ENCODE results near the gene MRPS31. TPM values are rescaled to one million over a fixed set of nuclear protein-coding genes. Genes with fewer than 3 reads are reported as not detected.
A peak's percentile ranks its signal among the peaks of the same experiment; 100 is the strongest.
"Not testable (repeated sequence)": the region's sequence is repeated elsewhere in the genome, so short reads cannot be mapped to it uniquely, and the experiment has no call there.

The MRPS31 gene
- total RNA-seq, 1 donor from 2014 or later, result 11.3 TPM

GRCh38 chr13:40794414-40795368, 23.7 kb upstream of the MRPS31 start:
- no peak for FAIRE-seq
- Histone ChIP-seq H3K4me3 (ENCODE audit: low read depth, low read length) (no peak overlapping the region), H3K27me3 (ENCODE audit: control insufficient read depth, insufficient read depth, low read length) (no peaks in the 10 kb centered on the region), H3K36me3 (ENCODE audit: control insufficient read depth, insufficient read depth, low read length) (peaks cover 2% of the 10 kb centered on the region)
- TF ChIP-seq CTCF (IDR thresholded peaks at IDR 0.05; ENCODE audit: insufficient read depth, low read length, severe bottlenecking), result no peak
- DNase-seq (ENCODE audit: low read depth), result no peak

- no peak for TF ChIP-seq CTCF (IDR thresholded peaks at IDR 0.05; ENCODE audit: insufficient read depth, low read length, severe bottlenecking)
- H3K36me3 ChIP-seq (ENCODE audit: control insufficient read depth, insufficient read depth, low read length), result peaks cover 2% of the 10 kb centered on the region
- H3K27me3 ChIP-seq (ENCODE audit: control insufficient read depth, insufficient read depth, low read length), result no peaks in the 10 kb centered on the region
- H3K4me3 ChIP-seq (ENCODE audit: low read depth, low read length), result no peak overlapping the region
- DNase-seq (ENCODE audit: low read depth) (no peak), FAIRE-seq (no peak)
Observed at GRCh38 chr13:40793339-40793738, 22.3 kb upstream of the MRPS31 start.

GRCh38 chr13:40792284-40793051, 21.5 kb upstream of the MRPS31 start:
- no peak for FAIRE-seq
- Histone ChIP-seq H3K36me3 (ENCODE audit: control insufficient read depth, insufficient read depth, low read length) (peaks cover 2% of the 10 kb centered on the region), H3K27me3 (ENCODE audit: control insufficient read depth, insufficient read depth, low read length) (no peaks in the 10 kb centered on the region), H3K4me3 (ENCODE audit: low read depth, low read length) (no peak overlapping the region)
- no peak for TF ChIP-seq CTCF (IDR thresholded peaks at IDR 0.05; ENCODE audit: insufficient read depth, low read length, severe bottlenecking)
- no peak for DNase-seq (ENCODE audit: low read depth)

- no peak for DNase-seq (ENCODE audit: low read depth)
- FAIRE-seq, result no peak
- no peaks in the 10 kb centered on the region for H3K27me3 ChIP-seq (ENCODE audit: control insufficient read depth, insufficient read depth, low read length)
- H3K36me3 ChIP-seq (ENCODE audit: control insufficient read depth, insufficient read depth, low read length), result peaks cover 2% of the 10 kb centered on the region
- H3K4me3 ChIP-seq (ENCODE audit: low read depth, low read length), result peak overlapping the region; percentile 73
- no peak for TF ChIP-seq CTCF (IDR thresholded peaks at IDR 0.05; ENCODE audit: insufficient read depth, low read length, severe bottlenecking)
Observed at GRCh38 chr13:40790154-40790616, 19.2 kb upstream of the MRPS31 start.

- DNase-seq (ENCODE audit: low read depth), result peak; percentile 54
- Histone ChIP-seq H3K4me3 (ENCODE audit: low read depth, low read length) (peak within 1 kb of the TSS; percentile 73), H3K27me3 (ENCODE audit: control insufficient read depth, insufficient read depth, low read length) (no peaks in the 10 kb centered on the region), H3K36me3 (ENCODE audit: control insufficient read depth, insufficient read depth, low read length) (no peaks in the 10 kb centered on the region)
- no peak for TF ChIP-seq CTCF (IDR thresholded peaks at IDR 0.05; ENCODE audit: insufficient read depth, low read length, severe bottlenecking)
- no peak for FAIRE-seq
Observed at GRCh38 chr13:40789275-40790153, 18.5 kb upstream of the MRPS31 start, which contains the start of gene SLC25A15. SLC25A15 (plus strand) TSS chr13:40789611; CDS start chr13:40793227, 3,616 bp downstream.

GRCh38 chr13:40788540-40789274, 17.7 kb upstream of the MRPS31 start:
- FAIRE-seq; H3K27me3 ChIP-seq (ENCODE audit: control insufficient read depth, insufficient read depth, low read length); DNase-seq (ENCODE audit: low read depth): not testable (repeated sequence)

More at GRCh38 chr13:40788540-40789274, 17.7 kb upstream of the MRPS31 start:
- not testable (repeated sequence) for H3K36me3 ChIP-seq (ENCODE audit: control insufficient read depth, insufficient read depth, low read length)
- peak overlapping the region; percentile 73 for H3K4me3 ChIP-seq (ENCODE audit: low read depth, low read length)
